Gastrocnemius medialis (tissue), 4 donors: ENCODE results near the gene THTPA. TPM values are rescaled to one million over a fixed set of nuclear protein-coding genes. Genes with fewer than 3 reads are reported as not detected.

Experiments
- ATAC-seq, 2 donors: fragments of 150-250 bp; one replicate each; pipeline ENCODE4 v1.9.1; 2016
- DNase-seq, 2 donors: peaks; one replicate each; pipeline ENCODE4 v3.0.0-alpha.2; 2019
- H3K27ac ChIP-seq, 4 donors: fragments of 200-600 bp; sonication (generic); 1 replicate in 1 of 4; 2 replicates in 3 of 4; pipeline ENCODE4 v1.5.1; 2016 to 2018; ENCODE audit warnings: mild to moderate bottlenecking in 2 of 4, moderate library complexity in 1 of 4
- H3K27me3 ChIP-seq, 3 donors: fragments of 200-600 bp; sonication (generic) in 2 of 3; 1 replicate in 1 of 3; 2 replicates in 2 of 3; pipeline versions ENCODE4 v1.5.1 to v1.6.0; 2016 to 2019; ENCODE audit warnings: mild to moderate bottlenecking in 1 of 3, moderate library complexity in 1 of 3
- H3K36me3 ChIP-seq, 2 donors: fragments of 200-600 bp; sonication (generic) in 1 of 2; one replicate each; pipeline ENCODE4 v1.5.1; 2017 to 2018
- H3K4me1 ChIP-seq, 2 donors: fragments of 200-600 bp; sonication (generic) in 1 of 2; one replicate each; pipeline ENCODE4 v1.5.1; 2016 to 2017; ENCODE audit warnings: mild to moderate bottlenecking in 2 of 2
- H3K4me3 ChIP-seq, 4 donors: fragments of 200-600 bp; sonication (generic) in 3 of 4; 1 replicate in 1 of 4; 2 replicates in 3 of 4; pipeline ENCODE4 v1.5.1; 2016 to 2019; ENCODE audit warnings: mild to moderate bottlenecking in 2 of 4
- H3K9me3 ChIP-seq, 3 donors: fragments of 200-600 bp; sonication (generic) in 2 of 3; 1 replicate in 1 of 3; 2 replicates in 2 of 3; pipeline ENCODE4 v1.5.1; 2016 to 2019
- POLR2A ChIP-seq, 2 donors: fragments of 450-650 bp; IDR thresholded peaks; one replicate each; pipeline ENCODE4 v1.6.1; 2017; ENCODE audit warnings: antibody characterized with exemption in 2 of 2, mild to moderate bottlenecking in 2 of 2, moderate library complexity in 2 of 2
- in situ Hi-C, 4 donors: fragments of 200-750 bp; cut with MboI; loops; one replicate each; pipeline versions ENCODE4 v1.15.0 to v1.8.0; 2017; ENCODE audit warnings: low sequenced_read_pairs in 4 of 4
- intact Hi-C: fragments of 100-400 bp; cut with DNase I; formaldehyde crosslinking; loops from one replicate; pipeline ENCODE4 v1.15.1; 2023; ENCODE audit warnings: low total_unique reads
- total RNA-seq, 4 donors: library from RNA; depleted of rRNA; stranded (reverse); fragments of >200 nt; gene quantifications; one replicate each; pipeline versions ENCODE4 v1.1.0 to v1.2.3, GENCODE V29; 2016
- TF ChIP-seq, protein P1 (sequence below), 5 experiments: fragments of 450-650 bp in 3 of 5; fragments of 200-600 bp in 2 of 5; sonication (generic) in 2 of 5; IDR thresholded peaks in 4 of 5; conservative IDR thresholded peaks in 1 of 5; 1 replicate in 4 of 5; 2 replicates in 1 of 5; pipeline ENCODE4 v1.5.1; 2016 to 2019; ENCODE audit warnings: antibody characterized with exemption in 5 of 5, mild to moderate bottlenecking in 3 of 5, moderate library complexity in 3 of 5

The THTPA gene
- total RNA-seq, 4 donors from 2014 or later = 13.2 to 32.9 (median 21.4) TPM

DNA sequence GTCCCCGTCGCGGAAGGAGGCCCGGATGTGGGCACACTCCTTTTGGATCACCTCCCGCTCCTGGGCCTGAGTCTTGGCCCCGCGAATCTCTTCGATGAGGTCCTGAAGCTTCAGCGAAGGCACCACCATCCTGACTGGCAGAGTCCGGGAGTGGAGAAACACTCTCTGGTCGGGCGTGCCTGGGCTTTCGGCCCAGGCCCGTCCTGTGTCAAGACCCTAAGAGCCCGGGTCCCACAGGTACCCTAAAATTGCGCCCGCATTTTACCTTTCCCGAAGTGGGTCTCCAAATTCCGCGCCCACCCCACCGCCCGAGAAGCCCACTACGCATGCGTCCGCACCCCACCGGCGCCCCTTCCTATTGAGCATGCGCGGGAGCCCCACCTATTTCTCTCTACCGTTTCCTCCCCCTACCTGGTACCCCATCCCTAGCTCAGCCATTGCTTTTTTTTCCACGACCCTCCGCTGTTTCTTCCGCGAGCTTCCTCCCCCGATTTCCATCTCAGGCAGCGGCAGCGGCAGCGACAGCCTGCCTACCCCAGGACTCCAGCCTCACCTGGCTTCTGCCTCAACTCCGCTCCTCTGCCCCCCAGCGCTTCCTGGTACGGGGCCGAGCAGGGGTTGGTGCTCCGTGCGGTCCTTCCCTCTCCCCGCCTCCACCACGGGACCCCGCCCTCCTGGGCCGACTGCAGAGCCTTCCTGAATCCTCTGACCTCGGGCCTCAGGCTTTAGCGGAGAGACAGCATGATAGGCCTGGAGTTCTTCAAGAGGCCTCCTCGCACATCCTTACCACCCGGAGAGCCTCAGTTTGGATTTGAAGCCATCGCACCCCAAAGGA is 11.3 kb downstream of the THTPA start, which contains the start of gene AP1G2:
Gene AP1G2, minus strand, starts transcription at position 606 of the 835 bp plus-strand sequence. Its CDS starts 477 bp downstream, at position 129.
- H3K27me3 ChIP-seq = no peaks in the 10 kb centered on the region
- ATAC-seq (peak; percentile 44 to 57), DNase-seq (peak; percentile 54 to 55)
- H3K9me3 ChIP-seq = no peaks in the 10 kb centered on the region
- in situ Hi-C loops (loop anchor here in 3 of 4 donors (10.0 to 25.0 kb wide), 3 partner anchors 230 to 980 kb away; partner anchors contain the start of genes ABHD4 (in 1 of the 3), DAD1 (in 1 of the 3) and PABPN1 (in 1 of the 3)), intact Hi-C loops (no loop called here)
- H3K27ac ChIP-seq = peak within 1 kb of the TSS; percentile 30 to 69 (median 62)
- H3K36me3 ChIP-seq = no peaks in the 10 kb centered on the region
- H3K4me3 ChIP-seq = peak within 1 kb of the TSS; percentile 64 to 83 (median 70)
- no peak for TF ChIP-seq POLR2A (IDR thresholded peaks at IDR 0.05)
- TF ChIP-seq, protein P1, sequence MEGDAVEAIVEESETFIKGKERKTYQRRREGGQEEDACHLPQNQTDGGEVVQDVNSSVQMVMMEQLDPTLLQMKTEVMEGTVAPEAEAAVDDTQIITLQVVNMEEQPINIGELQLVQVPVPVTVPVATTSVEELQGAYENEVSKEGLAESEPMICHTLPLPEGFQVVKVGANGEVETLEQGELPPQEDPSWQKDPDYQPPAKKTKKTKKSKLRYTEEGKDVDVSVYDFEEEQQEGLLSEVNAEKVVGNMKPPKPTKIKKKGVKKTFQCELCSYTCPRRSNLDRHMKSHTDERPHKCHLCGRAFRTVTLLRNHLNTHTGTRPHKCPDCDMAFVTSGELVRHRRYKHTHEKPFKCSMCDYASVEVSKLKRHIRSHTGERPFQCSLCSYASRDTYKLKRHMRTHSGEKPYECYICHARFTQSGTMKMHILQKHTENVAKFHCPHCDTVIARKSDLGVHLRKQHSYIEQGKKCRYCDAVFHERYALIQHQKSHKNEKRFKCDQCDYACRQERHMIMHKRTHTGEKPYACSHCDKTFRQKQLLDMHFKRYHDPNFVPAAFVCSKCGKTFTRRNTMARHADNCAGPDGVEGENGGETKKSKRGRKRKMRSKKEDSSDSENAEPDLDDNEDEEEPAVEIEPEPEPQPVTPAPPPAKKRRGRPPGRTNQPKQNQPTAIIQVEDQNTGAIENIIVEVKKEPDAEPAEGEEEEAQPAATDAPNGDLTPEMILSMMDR (IDR thresholded peaks at IDR 0.05 in 4 of 5, conservative IDR thresholded peaks at IDR 0.05 in 1 of 5) = no peak
- H3K4me1 ChIP-seq = no peaks in the 10 kb centered on the region

DNA sequence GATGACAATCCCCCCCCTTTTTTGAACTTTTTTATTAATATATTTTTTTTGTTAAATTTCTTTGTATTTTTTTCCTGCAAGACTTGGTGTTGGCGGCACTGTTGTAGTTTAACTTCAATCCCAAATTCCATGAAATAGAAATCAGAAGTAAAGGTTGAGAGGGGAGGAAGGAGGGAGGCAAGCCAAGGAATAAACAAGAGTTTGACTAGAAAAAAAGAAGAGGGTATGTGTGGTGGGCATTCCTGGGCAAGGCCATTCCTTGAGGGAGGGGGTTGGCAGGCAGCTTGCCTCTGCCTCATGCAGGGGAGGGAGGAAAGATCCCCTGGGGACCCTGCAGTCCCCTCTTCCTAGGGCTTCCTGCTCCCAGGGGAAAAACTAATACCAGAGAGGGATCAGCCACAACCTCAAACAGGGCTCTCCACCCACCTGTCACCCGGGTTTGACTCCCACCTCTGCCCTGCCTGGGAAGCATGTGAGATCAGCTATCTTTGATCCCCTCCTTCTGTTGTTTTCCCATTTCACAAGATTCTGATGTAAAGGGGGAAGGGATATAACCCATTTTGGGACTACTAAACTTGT is 12.0 kb downstream of the THTPA start:
- Histone ChIP-seq H3K27me3 (peaks cover 0 to under 1% (median 0%) of the 10 kb centered on the region in 3 donors), H3K4me1 (no peaks in the 10 kb centered on the region), H3K4me3 (peak overlapping the region; percentile 64 to 83 (median 70)), H3K36me3 (no peaks in the 10 kb centered on the region), H3K9me3 (no peaks in the 10 kb centered on the region), H3K27ac (peak overlapping the region in 3 of 4 donors; percentile 30 to 69 (median 60))
- ATAC-seq = no peak
- peak in 1 of 2 donors; percentile 8 for DNase-seq
- no peak for TF ChIP-seq POLR2A (IDR thresholded peaks at IDR 0.05)
- TF ChIP-seq, protein P1 (IDR thresholded peaks at IDR 0.05 in 4 of 5, conservative IDR thresholded peaks at IDR 0.05 in 1 of 5) = no peak
- intact Hi-C loops (no loop called here), in situ Hi-C loops (loop anchor here in 3 of 4 donors (10.0 to 25.0 kb wide), 3 partner anchors 231 to 981 kb away; partner anchors contain the start of genes ABHD4 (in 1 of the 3), DAD1 (in 1 of the 3) and PABPN1 (in 1 of the 3))

DNA sequence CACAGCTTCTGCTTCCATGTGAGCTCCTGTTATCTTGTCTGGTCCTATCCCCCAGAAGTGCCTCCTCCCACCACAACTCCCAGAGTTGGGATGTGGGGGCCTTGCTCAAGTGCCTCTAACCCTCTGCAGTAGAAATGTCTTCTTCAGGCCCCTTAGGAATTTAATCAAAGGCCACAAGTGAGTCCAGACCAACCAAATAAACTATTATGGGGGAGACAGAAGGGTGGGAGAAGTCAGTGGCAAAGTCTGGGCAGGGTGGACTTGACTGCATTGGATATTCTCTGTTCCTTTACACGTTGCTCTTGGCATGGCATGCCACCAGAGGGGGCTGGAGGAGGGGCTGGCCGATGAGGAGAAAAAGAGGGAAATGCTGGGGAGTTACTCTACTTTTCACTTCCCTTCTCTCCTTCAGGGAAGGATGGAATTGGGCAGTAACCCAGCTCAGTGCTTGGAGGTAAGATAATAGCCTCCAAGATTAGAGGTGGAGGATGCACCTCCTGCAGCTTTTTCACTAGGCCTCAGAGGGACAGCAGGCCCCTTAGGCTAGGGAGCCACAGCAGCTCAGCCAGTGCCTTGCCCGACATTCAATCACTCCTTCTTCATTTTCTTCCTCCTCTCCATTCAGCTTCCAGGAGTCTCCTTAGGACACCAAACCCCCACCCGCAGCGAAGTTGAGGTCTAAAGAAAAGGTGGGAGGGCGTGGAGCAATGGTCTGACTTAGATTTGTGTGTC is 12.7 kb downstream of the THTPA start:
- no peaks in the 10 kb centered on the region for H3K9me3 ChIP-seq
- DNase-seq = peak in 1 of 2 donors; percentile 27
- H3K36me3 ChIP-seq = no peaks in the 10 kb centered on the region
- H3K4me1 ChIP-seq = no peaks in the 10 kb centered on the region
- ATAC-seq = no peak
- no peak overlapping the region for H3K27ac ChIP-seq
- in situ Hi-C loops (loop anchor here in 3 of 4 donors (10.0 to 25.0 kb wide), 3 partner anchors 231 to 981 kb away; partner anchors contain the start of genes ABHD4 (in 1 of the 3), DAD1 (in 1 of the 3) and PABPN1 (in 1 of the 3)), intact Hi-C loops (no loop called here)
- H3K27me3 ChIP-seq = peaks cover 0 to 6% (median 0%) of the 10 kb centered on the region in 3 donors
- TF ChIP-seq, protein P1 (IDR thresholded peaks at IDR 0.05 in 4 of 5, conservative IDR thresholded peaks at IDR 0.05 in 1 of 5) = no peak
- no peak for TF ChIP-seq POLR2A (IDR thresholded peaks at IDR 0.05)
- no peak overlapping the region for H3K4me3 ChIP-seq

DNA sequence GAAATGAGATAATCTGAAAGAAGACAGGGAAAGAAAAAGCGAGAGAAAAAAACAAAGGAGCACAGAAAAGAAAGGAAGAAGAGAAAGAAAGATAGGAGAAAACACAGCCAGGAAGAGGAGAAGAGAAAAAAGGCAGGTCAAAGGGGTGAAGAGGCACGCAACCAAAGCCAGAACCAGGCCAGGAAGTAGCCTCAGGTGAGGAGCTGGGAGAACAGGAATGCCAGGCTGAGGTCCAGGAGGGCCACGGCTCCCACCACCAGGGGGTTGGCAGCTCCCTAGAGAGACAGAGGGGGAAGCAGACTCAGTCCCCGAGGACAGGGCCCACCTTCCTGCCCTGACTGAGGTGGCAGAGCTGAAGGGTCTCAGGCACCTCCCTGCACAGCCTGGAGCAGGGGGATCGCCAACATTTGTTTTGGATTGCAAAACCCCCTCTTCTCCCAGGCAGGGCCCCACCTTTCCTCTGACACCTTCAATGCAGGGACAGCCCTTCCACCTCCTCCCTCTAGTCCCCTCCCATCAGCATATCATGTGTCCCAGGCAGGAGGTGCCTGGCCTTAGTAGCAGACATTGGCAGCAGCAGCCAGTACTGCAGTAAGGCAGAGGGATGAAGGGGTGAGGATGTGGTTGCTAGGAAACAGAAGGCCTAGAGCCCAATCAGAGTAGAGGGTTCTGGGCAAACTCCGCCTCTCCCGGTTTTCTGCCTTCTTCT is 13.5 kb downstream of the THTPA start:
- Histone ChIP-seq H3K27me3 (peaks cover 0 to 11% (median 0%) of the 10 kb centered on the region in 3 donors), H3K36me3 (no peaks in the 10 kb centered on the region), H3K27ac (no peak overlapping the region), H3K4me3 (no peak overlapping the region), H3K4me1 (no peaks in the 10 kb centered on the region), H3K9me3 (no peaks in the 10 kb centered on the region)
- DNase-seq = peak in 1 of 2 donors; percentile 5
- TF ChIP-seq, protein P1 (IDR thresholded peaks at IDR 0.05 in 4 of 5, conservative IDR thresholded peaks at IDR 0.05 in 1 of 5) = no peak
- no peak for TF ChIP-seq POLR2A (IDR thresholded peaks at IDR 0.05)
- in situ Hi-C loops = loop anchor here in 3 of 4 donors (10.0 to 25.0 kb wide), 3 partner anchors 232 to 982 kb away; partner anchors contain the start of genes ABHD4 (in 1 of the 3), DAD1 (in 1 of the 3) and PABPN1 (in 1 of the 3)
- intact Hi-C loops = no loop called here
- ATAC-seq = no peak
